Trophoblast cell (in vitro differentiated cells and primary cell): ENCODE data around the gene CNTNAP4.

ENCODE experiments used
- DNase-seq, 2 donors: peaks; one replicate each; pipeline ENCODE4 v3.0.0-alpha.2; 2016
- H2AFZ ChIP-seq: 2 replicates; pipeline ENCODE4 v1.6.1; 2013; ENCODE audit warnings: low read length, moderate library complexity, mild to moderate bottlenecking; ENCODE audit not compliant: insufficient read depth, poor library complexity
- H2AK5ac ChIP-seq: 2 replicates; pipeline ENCODE4 v1.6.1; 2013; ENCODE audit warnings: mild to moderate bottlenecking, low read length
- H2BK120ac ChIP-seq: 2 replicates; pipeline ENCODE4 v1.6.1; 2013; ENCODE audit warnings: low read length, mild to moderate bottlenecking, moderate library complexity; ENCODE audit not compliant: insufficient read depth, poor library complexity
- H2BK12ac ChIP-seq: 2 replicates; pipeline ENCODE4 v1.6.1; 2013; ENCODE audit warnings: mild to moderate bottlenecking, low read length, moderate library complexity
- H2BK5ac ChIP-seq: 2 replicates; pipeline ENCODE4 v1.6.1; 2013; ENCODE audit warnings: low read length, low read depth, moderate library complexity, mild to moderate bottlenecking; ENCODE audit not compliant: poor library complexity
- H3K14ac ChIP-seq: 2 replicates; pipeline ENCODE4 v1.6.1; 2013; ENCODE audit warnings: mild to moderate bottlenecking, low read length
- H3K18ac ChIP-seq: 2 replicates; pipeline ENCODE4 v1.6.1; 2013; ENCODE audit warnings: mild to moderate bottlenecking, low read length
- H3K23ac ChIP-seq: 2 replicates; pipeline ENCODE4 v1.6.1; 2013; ENCODE audit warnings: low read length
- H3K27ac ChIP-seq: 2 replicates; pipeline ENCODE4 v1.5.1; 2013; ENCODE audit warnings: low read depth, mild to moderate bottlenecking, inconsistent platforms, low read length, moderate library complexity
- H3K27me3 ChIP-seq: 2 replicates; pipeline ENCODE4 v1.6.1; 2013; ENCODE audit warnings: inconsistent platforms, mild to moderate bottlenecking, low read length, moderate library complexity; ENCODE audit not compliant: insufficient read depth
- H3K36me3 ChIP-seq, 2 experiments: 1 replicate in 1 of 2; 2 replicates in 1 of 2; pipeline ENCODE4 v1.6.1; 2013; ENCODE audit warnings: low read length in 2 of 2, mild to moderate bottlenecking in 2 of 2, moderate library complexity in 1 of 2; ENCODE audit not compliant: insufficient read depth in 2 of 2, control insufficient read depth in 1 of 2
- H3K4ac ChIP-seq: 2 replicates; pipeline ENCODE4 v1.6.1; 2013; ENCODE audit warnings: low read depth, mild to moderate bottlenecking, low read length, moderate library complexity
- H3K4me1 ChIP-seq, 2 experiments: 1 replicate in 1 of 2; 2 replicates in 1 of 2; pipeline ENCODE4 v1.6.1; 2013; ENCODE audit warnings: low read length in 2 of 2, mild to moderate bottlenecking in 2 of 2, moderate library complexity in 1 of 2; ENCODE audit not compliant: insufficient read depth in 2 of 2, control insufficient read depth in 1 of 2
- H3K4me2 ChIP-seq: 2 replicates; pipeline ENCODE4 v1.6.1; 2013; ENCODE audit warnings: inconsistent platforms, mild to moderate bottlenecking, low read length, moderate library complexity
- H3K4me3 ChIP-seq: 2 replicates; pipeline ENCODE4 v1.5.1; 2013; ENCODE audit warnings: mild to moderate bottlenecking, low read depth, low read length, inconsistent platforms
- H3K79me1 ChIP-seq: one replicate; pipeline ENCODE4 v1.6.1; 2013; ENCODE audit warnings: low read length
- H3K79me2 ChIP-seq: 2 replicates; pipeline ENCODE4 v1.6.1; 2013; ENCODE audit warnings: low read length, mild to moderate bottlenecking; ENCODE audit not compliant: control insufficient read depth, insufficient read depth, poor library complexity
- H3K9ac ChIP-seq: 2 replicates; pipeline ENCODE4 v1.6.1; 2013; ENCODE audit warnings: mild to moderate bottlenecking, low read length
- H3K9me3 ChIP-seq: 2 replicates; pipeline ENCODE4 v1.6.1; 2013; ENCODE audit warnings: low read depth, mild to moderate bottlenecking, control low read depth, inconsistent platforms, low read length; ENCODE audit not compliant: insufficient read depth
- H4K12ac ChIP-seq: 2 replicates; pipeline ENCODE4 v1.6.1; 2013; ENCODE audit warnings: low read depth, mild to moderate bottlenecking, low read length, moderate library complexity
- H4K8ac ChIP-seq: 2 replicates; pipeline ENCODE4 v1.6.1; 2013; ENCODE audit warnings: low read depth, mild to moderate bottlenecking, low read length, moderate library complexity
- H4K91ac ChIP-seq: one replicate; pipeline ENCODE4 v1.6.1; 2013; ENCODE audit warnings: low read depth, mild to moderate bottlenecking, low read length, moderate library complexity
- WGBS: extraction: QIAGEN DNeasy Blood & Tissue Kit; methylation state at CpG from one replicate; pipeline ENCODE4 v1.1.7; 2013; ENCODE audit warnings: missing lambda C conversion rate; ENCODE audit not compliant: insufficient read length, insufficient coverage; ENCODE audit errors: extremely low coverage; 5-methylcytosine and 5-hydroxymethylcytosine counted together

CNTNAP4 gene

GRCh38 chr16:76386784-76387183 lies 109.6 kb downstream of the CNTNAP4 start:
- Histone ChIP-seq H2BK120ac (no peak overlapping the region), H4K8ac (no peak overlapping the region), H3K36me3 (no peaks in the 10 kb centered on the region), H3K4me3 (no peak overlapping the region), H3K18ac (no peak overlapping the region), H3K79me1 (peaks cover 4% of the 10 kb centered on the region), H3K27me3 (no peaks in the 10 kb centered on the region), H4K91ac (no peak overlapping the region), H3K23ac (no peak overlapping the region), H3K79me2 (no peaks in the 10 kb centered on the region), H3K9me3 (no peaks in the 10 kb centered on the region), H2AFZ (no peak overlapping the region), H3K9ac (no peak overlapping the region), H4K12ac (no peak overlapping the region), H3K4ac (no peak overlapping the region), H3K4me1 (peaks cover 0 to 1% of the 10 kb centered on the region in 2 experiments), H3K27ac (no peak overlapping the region), H2BK5ac (no peak overlapping the region), H3K14ac (no peak overlapping the region), H3K4me2 (no peak overlapping the region), H2AK5ac (no peak overlapping the region), H2BK12ac (no peak overlapping the region)
- DNase-seq: peak in 1 of 2 donors; percentile 63

GRCh38 chr16:76387994-76388393 lies 110.8 kb downstream of the CNTNAP4 start:
- WGBS: no CpG with 5 or more reads among the region's 2 CpGs

GRCh38 chr16:76389126-76389525 lies 111.9 kb downstream of the CNTNAP4 start:
- H4K91ac ChIP-seq: peak overlapping the region; percentile 60
- H3K18ac ChIP-seq: no peak overlapping the region
- peak; percentile 61 to 87 for DNase-seq
- no peak overlapping the region for H3K4ac ChIP-seq
- H3K9me3 ChIP-seq: no peaks in the 10 kb centered on the region
- peaks cover 0 to 1% of the 10 kb centered on the region in 2 experiments for H3K4me1 ChIP-seq
- no peaks in the 10 kb centered on the region for H3K79me2 ChIP-seq
- H3K36me3 ChIP-seq: no peaks in the 10 kb centered on the region
- H3K9ac ChIP-seq: no peak overlapping the region
- H2BK120ac ChIP-seq: no peak overlapping the region
- no peak overlapping the region for H4K8ac ChIP-seq
- H3K4me2 ChIP-seq: no peak overlapping the region
- WGBS: no CpG with 5 or more reads among the region's 6 CpGs
- H3K27me3 ChIP-seq: no peaks in the 10 kb centered on the region
- H3K4me3 ChIP-seq: no peak overlapping the region
- peaks cover 4% of the 10 kb centered on the region for H3K79me1 ChIP-seq
- H2BK12ac ChIP-seq: peak overlapping the region; percentile 74
- H2BK5ac ChIP-seq: peak overlapping the region; percentile 83
- no peak overlapping the region for H3K23ac ChIP-seq
- no peak overlapping the region for H3K14ac ChIP-seq
- H2AFZ ChIP-seq: no peak overlapping the region
- H3K27ac ChIP-seq: peak overlapping the region; percentile 66
- no peak overlapping the region for H2AK5ac ChIP-seq
- no peak overlapping the region for H4K12ac ChIP-seq

More at GRCh38 chr16:76387994-76388393, 110.8 kb downstream of the CNTNAP4 start:
- Histone ChIP-seq H3K36me3 (no peaks in the 10 kb centered on the region), H3K27ac (no peak overlapping the region), H3K4me1 (peaks cover 0 to 1% of the 10 kb centered on the region in 2 experiments), H3K23ac (no peak overlapping the region), H4K12ac (no peak overlapping the region), H3K9me3 (no peaks in the 10 kb centered on the region), H2AK5ac (no peak overlapping the region), H2AFZ (no peak overlapping the region), H2BK12ac (no peak overlapping the region), H3K79me2 (no peaks in the 10 kb centered on the region), H3K9ac (no peak overlapping the region), H3K4ac (no peak overlapping the region), H3K4me3 (no peak overlapping the region), H3K4me2 (no peak overlapping the region), H4K8ac (no peak overlapping the region), H3K27me3 (no peaks in the 10 kb centered on the region), H3K14ac (no peak overlapping the region), H3K18ac (no peak overlapping the region), H4K91ac (no peak overlapping the region), H3K79me1 (peaks cover 4% of the 10 kb centered on the region), H2BK120ac (no peak overlapping the region), H2BK5ac (no peak overlapping the region)
- DNase-seq: no peak

- H3K4me3 ChIP-seq: no peak overlapping the region
- H3K27ac ChIP-seq: no peak overlapping the region
- no peaks in the 10 kb centered on the region for H3K27me3 ChIP-seq
- no peaks in the 10 kb centered on the region for H3K9me3 ChIP-seq
- no peak overlapping the region for H4K8ac ChIP-seq
- H2BK120ac ChIP-seq: no peak overlapping the region
- no peak overlapping the region for H3K9ac ChIP-seq
- H2BK12ac ChIP-seq: no peak overlapping the region
- H3K79me2 ChIP-seq: no peaks in the 10 kb centered on the region
- peaks cover 0 to 1% of the 10 kb centered on the region in 2 experiments for H3K4me1 ChIP-seq
- peak; percentile 13 to 71 for DNase-seq
- no peak overlapping the region for H2AFZ ChIP-seq
- no peak overlapping the region for H2BK5ac ChIP-seq
- peaks cover 4% of the 10 kb centered on the region for H3K79me1 ChIP-seq
- H3K4ac ChIP-seq: no peak overlapping the region
- H3K36me3 ChIP-seq: no peaks in the 10 kb centered on the region
- WGBS: no CpG with 5 or more reads among the region's 1 CpG
- H3K23ac ChIP-seq: no peak overlapping the region
- H4K12ac ChIP-seq: no peak overlapping the region
- H3K14ac ChIP-seq: no peak overlapping the region
- H3K18ac ChIP-seq: no peak overlapping the region
- no peak overlapping the region for H2AK5ac ChIP-seq
- no peak overlapping the region for H4K91ac ChIP-seq
- no peak overlapping the region for H3K4me2 ChIP-seq
Measured at GRCh38 chr16:76390476-76390875, 113.3 kb downstream of the CNTNAP4 start.
